Activated CD4-positive, alpha-beta T cell treated with anti-CD3 and anti-CD28 coated beads for 4 hours (primary cell): ENCODE data around the gene ESYT2.

Experiments
- DNase-seq, 2 donors: peaks; one replicate each; pipeline ENCODE4 v3.0.0-alpha.2; 2020

ESYT2 gene

DNA sequence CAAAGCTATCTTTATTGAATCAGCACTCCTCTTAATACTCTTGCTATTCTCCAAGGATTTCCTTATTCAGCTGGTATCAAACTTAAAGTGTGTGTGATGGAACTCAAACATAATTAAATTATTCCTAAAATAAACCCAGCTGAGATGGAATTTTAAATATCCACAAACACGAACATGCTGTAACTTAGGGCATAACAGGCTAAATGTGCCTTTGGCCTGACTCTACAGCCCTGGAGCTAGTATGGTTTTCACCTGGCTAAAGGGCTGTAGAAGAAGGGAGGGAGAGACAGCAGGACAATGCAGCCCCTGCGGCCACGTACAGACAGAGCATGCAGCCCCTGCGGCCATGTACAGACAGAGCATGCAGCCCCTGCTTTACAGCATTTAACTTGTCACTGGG is 34.0 kb downstream of the ESYT2 start:
- no peak for DNase-seq

DNA sequence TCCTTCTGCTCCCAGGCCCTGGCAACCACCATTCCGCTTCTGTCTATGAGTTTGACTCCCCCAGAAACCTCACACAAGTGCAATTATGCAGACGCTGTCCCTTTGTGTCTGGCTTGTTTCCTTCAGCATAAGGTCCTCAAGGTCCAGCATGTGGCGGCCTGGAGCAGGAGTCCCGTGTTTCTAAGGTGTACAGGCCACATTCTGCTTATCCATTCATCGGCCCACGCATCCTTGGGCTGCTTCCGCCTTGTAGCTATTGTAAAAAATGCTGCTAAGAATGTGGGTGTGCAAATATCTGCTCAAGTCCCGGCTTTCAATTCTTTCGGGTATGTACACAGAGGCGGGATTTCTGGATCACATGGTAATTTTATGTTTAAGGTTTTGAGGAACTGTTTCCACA is 38.2 kb downstream of the ESYT2 start:
- DNase-seq = no peak

GRCh38 chr7:158789842-158790241 is 39.5 kb downstream of the ESYT2 start:
- DNase-seq = no peak

DNA sequence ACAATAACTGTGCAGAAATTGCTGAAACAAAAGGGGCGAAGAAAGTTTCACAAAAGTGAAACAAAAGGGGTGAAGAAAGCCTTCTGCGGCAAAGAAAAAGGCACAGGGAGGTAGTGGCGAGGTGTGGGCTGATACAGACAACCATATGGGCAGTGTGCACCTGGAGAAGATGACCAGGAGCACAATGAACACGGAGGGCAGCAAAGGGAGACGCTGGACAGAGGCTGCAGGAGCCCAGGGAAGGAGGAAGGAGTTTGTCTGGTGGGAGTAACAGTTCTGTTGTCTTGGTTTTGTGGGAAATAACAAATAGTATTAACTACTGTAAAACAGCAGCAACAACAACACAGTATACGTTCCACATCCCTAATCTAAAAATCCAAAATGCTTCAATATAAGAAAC is 42.4 kb downstream of the ESYT2 start:
- DNase-seq = no peak

- no peak for DNase-seq
Measured at GRCh38 chr7:158784270-158784669, 45.0 kb downstream of the ESYT2 start.

- DNase-seq = no peak
Measured at GRCh38 chr7:158783595-158783994, 45.7 kb downstream of the ESYT2 start.

GRCh38 chr7:158782761-158783401 is 46.4 kb downstream of the ESYT2 start:
- DNase-seq = no peak

DNA sequence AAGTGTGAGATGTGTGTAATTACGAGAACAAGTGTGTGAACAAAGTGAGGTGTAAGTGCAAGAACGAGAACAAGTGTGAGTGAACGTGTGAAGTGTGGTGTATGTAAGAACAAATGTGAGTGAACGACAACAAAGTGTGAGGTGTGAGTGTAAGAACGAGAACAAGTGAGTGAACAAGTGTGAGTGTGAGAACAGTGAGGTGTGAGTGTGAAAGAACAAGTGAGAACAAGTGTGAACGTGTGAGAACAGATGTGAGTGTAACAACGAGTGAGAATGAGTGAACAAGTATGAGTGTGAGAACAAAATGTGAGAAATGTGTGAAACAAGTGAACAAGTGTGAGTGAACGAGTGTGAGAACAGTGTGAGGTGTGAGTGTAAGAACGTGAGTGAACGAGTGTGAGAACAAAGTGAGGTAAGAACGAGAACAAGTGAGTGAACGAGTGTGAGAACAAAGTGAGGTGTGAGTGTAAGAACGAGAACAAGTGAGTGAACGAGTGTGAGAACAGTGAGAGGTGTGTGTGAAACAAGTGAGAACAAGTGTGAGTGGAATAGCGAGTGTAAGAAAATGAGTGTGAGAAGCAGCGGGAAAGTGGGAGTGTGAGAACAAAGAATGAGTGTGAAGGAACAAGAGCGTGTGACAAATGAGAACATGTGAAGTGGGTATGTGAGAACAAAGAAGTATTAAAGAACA is 47.2 kb downstream of the ESYT2 start:
- DNase-seq = no peak

- no peak for DNase-seq
Measured at GRCh38 chr7:158781217-158781973, 47.9 kb downstream of the ESYT2 start.

DNA sequence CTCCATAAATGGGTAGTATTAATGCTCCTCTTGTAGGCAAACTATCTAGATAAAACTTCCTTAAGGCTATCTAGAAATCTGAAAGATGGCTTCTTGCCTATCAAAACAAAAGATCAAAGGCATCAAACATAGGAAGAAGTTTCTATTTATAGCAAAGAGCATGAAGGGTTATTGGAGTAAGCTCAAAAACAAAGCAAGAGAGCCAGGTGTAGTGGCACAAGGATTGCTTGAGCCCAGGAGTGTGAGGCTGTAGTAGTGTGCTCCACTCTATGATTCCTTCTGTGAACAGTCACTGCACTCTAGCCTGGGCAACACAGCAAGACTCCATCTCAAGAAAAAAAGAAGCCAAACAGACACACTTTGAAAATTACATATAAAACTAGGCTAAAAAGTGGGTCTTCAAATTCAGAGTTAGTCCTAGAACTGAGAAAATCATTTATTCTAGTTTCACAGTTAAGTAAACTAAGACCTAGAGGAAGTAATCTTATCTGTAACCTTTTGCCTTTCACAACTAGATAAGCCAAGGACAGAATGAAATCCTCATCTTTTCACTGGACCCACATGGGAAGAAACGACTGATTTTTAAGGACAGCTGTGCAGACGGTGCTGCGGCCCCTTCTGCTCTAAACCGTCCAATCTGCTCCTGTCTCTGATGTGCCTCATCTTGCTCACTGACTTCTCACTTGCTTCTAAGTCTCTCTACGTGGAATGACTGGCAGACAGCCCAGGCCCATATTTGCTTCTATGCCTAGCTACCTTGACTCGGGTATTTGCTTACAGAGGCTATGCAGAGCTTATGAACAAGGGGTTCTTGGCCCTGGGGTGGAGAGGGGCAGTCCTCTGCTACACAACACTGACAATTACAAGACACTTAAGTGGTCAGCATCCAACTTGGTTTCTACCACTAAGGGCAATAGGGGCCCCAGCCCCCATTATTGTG is 50.0 kb downstream of the ESYT2 start:
- DNase-seq = no peak

DNA sequence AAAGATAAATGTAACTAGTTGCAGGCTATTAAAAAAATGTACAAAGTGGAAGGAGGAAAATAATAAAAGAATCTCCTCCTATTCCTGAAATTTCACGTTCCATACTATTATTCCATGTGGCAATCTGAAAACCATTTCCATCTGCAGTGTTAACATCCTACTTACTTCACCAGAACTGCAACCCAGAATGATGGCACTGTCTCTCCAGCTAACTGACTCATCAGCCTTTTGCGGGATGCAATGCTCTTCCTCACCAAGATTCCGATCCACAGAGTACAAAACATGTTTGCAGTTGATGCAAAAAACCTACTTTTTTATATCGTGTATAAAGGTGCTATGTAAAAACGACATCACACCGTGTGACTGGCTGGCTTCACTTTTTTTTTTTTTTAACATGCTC is 50.8 kb downstream of the ESYT2 start:
- no peak for DNase-seq

DNA sequence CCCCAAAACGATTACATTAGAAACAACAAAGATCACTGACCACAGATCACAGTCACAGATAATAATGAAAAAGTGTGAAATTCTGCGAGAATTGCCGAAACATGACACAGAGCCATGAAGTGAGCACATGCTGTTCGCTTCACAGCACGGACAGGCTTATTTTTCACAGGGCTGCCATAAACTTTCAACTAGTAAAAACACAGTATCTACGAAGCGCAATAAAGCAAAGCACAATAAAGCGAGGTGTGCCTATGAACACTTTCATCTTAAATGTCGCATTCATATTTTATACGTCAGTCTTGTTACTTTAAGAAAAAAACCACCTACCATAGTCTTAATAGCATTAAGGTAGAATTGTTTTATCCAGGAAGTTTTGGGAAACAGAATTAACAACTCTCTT is 51.5 kb downstream of the ESYT2 start:
- no peak for DNase-seq

DNA sequence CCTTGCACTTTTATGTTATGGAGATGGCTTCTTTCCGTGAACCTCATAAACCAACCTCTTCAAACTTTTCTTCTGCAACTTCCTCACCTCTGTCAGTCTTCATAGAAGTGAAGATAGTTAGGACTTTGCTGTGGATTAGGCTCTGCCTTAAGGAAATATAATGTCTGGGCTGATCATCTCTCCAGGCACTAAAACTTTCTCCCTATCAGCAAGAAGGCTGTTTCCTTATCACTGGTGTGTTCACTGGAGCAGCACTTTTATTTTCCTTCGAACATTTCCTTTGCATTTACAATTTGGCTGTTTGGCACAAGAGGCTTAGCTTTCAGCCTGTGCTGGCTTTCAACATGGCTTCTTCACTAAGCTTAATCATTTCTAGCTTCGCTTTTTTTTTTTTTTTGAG is 52.8 kb downstream of the ESYT2 start:
- DNase-seq = no peak

- no peak for DNase-seq
Measured at GRCh38 chr7:158774952-158775351, 54.4 kb downstream of the ESYT2 start.

GRCh38 chr7:158772916-158773315 is 56.4 kb downstream of the ESYT2 start:
- no peak for DNase-seq

GRCh38 chr7:158771213-158771834 is 58.0 kb downstream of the ESYT2 start:
- DNase-seq = no peak

GRCh38 chr7:158767707-158768106 is 61.6 kb downstream of the ESYT2 start:
- DNase-seq = no peak

DNA sequence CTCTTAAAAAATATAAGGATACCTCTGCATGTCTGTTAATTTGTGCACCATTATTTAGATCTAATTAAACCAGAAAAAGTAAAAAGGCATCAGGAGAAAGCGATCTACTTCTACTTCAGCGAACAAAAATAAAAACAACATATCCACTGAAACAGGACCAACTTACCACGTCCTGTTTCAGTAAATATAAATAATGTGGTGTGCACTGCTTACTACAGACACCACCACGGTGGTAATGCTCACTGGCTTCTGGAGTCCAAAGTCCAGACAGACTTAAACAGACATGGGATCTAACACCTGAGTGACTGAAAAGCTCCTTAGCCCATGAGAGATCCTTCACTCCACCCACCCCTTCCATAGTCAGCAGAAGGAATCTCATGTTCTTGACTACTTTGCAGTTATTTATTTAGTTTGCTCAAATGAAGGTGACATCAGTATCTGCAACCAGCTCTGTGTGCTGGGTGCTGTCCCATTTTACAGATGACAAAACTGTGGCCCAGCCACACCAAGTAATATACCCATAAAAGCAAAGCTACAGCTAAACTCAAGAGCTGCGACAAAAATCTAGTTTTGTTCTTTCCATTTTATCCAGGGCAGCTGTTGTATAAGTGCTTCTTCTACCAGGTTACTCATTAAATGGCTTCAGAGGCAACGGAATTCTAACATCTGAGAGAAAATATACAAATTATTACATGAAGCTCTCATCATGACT is 62.6 kb downstream of the ESYT2 start:
- no peak for DNase-seq

DNA sequence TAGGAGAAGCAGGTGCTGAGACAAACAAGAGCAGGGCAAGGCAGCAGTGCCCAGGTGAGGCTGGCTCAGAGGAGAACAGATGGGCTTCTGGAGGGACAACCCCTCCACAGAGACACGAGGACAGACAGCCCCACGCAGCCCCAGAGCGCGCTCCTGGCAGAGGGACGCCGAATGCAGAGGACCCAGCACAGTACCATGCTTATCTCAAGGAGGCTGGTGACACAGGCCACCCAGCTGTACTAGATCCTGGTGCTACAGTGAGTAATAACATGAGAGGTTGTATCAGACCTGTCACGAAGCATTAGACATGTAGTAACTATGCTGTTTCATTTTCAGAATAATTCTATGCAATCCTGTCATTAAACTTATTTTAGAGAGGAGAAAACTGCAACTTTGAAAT is 64.3 kb downstream of the ESYT2 start:
- DNase-seq = no peak

DNA sequence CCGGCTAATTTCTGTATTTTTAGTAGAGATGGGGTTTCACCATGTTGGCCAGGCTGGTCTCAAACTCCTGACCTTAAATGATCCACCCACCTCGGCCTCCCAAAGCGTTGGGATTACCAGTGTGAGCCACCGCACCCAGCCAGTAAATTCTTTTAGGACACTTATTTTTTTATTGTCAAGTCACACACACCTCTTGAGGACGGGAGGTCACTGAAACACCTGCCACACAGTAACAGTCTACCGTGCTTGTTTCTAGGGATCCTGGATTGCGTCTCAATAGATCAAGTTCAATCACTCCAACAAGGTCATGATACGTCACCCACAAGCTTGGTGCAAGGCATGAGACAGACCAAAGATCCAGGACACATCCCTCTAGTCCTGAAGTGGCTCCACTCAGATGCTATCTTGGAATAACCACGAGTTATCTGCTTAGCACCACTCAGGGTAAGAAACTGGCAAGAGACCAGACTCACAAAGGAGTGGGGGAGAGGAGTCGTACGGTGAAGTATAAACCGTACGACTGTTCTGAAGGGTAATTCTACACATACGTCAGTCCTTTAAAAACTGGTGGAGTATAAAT is 65.8 kb downstream of the ESYT2 start:
- no peak for DNase-seq

DNA sequence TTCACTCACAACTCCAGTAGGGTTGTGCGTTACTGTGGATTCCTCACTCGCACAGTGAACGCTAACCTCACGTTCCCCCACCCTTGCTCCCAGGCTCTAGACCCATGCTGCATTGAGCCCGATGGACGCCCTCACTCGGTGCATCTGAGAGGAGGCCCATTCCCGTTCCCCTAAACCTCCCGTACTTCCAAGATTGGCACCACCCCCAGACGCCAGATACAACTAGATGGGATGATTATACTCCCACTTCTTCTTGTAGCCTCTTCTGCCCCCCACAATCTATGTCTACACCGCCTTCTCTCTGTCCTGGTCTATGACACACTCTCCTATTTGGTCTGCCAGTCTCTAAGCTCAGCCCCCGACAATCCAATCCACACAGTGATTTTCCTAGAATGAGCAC is 67.4 kb downstream of the ESYT2 start:
- DNase-seq = no peak

- peak in 1 of 2 donors; percentile 18 for DNase-seq
Measured at GRCh38 chr7:158760936-158761335, 68.4 kb downstream of the ESYT2 start.
